ENCODE measurements around the gene MFF.

DNA sequence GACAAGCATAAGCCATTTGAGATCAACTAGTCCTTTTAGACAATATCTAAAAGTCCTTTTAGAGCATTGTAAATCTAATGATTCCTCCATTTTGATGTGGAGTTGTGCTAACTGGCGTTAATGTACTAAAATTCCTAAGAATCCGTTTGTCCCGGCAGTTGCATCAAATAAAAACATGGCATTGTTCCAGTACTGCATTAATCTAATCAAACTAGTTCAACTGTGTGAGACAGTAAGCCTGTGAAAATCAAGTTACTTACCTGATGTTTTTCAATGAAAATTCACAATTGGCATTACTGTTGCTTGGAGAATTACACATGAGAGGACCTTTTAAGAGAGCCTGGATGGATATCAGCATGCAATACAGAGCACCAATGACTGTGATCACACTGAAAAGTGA is 40.8 kb downstream of the MFF start:
- no peak for TF ChIP-seq RNF2 (IDR thresholded peaks at IDR 0.05; ENCODE audit: borderline replicate concordance, low read depth, low read length, missing control alignments, poor library complexity, severe bottlenecking)
- TF ChIP-seq EP300 (IDR thresholded peaks at IDR 0.05; ENCODE audit: borderline replicate concordance in 1 of 2, low read depth in 2 of 2, low read length in 2 of 2) = no peak
- TF ChIP-seq, protein P1, sequence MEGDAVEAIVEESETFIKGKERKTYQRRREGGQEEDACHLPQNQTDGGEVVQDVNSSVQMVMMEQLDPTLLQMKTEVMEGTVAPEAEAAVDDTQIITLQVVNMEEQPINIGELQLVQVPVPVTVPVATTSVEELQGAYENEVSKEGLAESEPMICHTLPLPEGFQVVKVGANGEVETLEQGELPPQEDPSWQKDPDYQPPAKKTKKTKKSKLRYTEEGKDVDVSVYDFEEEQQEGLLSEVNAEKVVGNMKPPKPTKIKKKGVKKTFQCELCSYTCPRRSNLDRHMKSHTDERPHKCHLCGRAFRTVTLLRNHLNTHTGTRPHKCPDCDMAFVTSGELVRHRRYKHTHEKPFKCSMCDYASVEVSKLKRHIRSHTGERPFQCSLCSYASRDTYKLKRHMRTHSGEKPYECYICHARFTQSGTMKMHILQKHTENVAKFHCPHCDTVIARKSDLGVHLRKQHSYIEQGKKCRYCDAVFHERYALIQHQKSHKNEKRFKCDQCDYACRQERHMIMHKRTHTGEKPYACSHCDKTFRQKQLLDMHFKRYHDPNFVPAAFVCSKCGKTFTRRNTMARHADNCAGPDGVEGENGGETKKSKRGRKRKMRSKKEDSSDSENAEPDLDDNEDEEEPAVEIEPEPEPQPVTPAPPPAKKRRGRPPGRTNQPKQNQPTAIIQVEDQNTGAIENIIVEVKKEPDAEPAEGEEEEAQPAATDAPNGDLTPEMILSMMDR (IDR thresholded peaks at IDR 0.05; ENCODE audit: control extremely low read depth in 1 of 3, insufficient read depth in 1 of 3, low read depth in 1 of 3, low read length in 3 of 3) = no peak
- TF ChIP-seq POLR2AphosphoS5 (IDR thresholded peaks at IDR 0.05; ENCODE audit: low read depth, low read length) = no peak
- TF ChIP-seq SIX5 (IDR thresholded peaks at IDR 0.05; ENCODE audit: low read depth, low read length) = no peak
- TF ChIP-seq, protein P2, sequence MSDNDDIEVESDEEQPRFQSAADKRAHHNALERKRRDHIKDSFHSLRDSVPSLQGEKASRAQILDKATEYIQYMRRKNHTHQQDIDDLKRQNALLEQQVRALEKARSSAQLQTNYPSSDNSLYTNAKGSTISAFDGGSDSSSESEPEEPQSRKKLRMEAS (IDR thresholded peaks at IDR 0.05) = no peak
- no peak for TF ChIP-seq POLR2A (IDR thresholded peaks at IDR 0.05; ENCODE audit: control extremely low read depth in 1 of 2, low read depth in 2 of 2, low read length in 2 of 2)
- no peak for TF ChIP-seq GTF2F1 (IDR thresholded peaks at IDR 0.05; ENCODE audit: borderline replicate concordance, low read depth, low read length)
- no peak for TF ChIP-seq EZH2 (IDR thresholded peaks at IDR 0.05; ENCODE audit: low read depth, low read length, severe bottlenecking)
- TF ChIP-seq TEAD4 (IDR thresholded peaks at IDR 0.05; ENCODE audit: low read depth, low read length) = no peak
- TF ChIP-seq RXRA (IDR thresholded peaks at IDR 0.05; ENCODE audit: insufficient read depth, low read depth, low read length) = no peak
- no peak for TF ChIP-seq TCF12 (IDR thresholded peaks at IDR 0.05; ENCODE audit: low read depth, low read length)
- TF ChIP-seq JUND (IDR thresholded peaks at IDR 0.05; ENCODE audit: low read length) = no peak

Measured in H1 (cell line).